BJ (cell line): ENCODE data around the gene SMO. TPM values are rescaled to one million over a fixed set of nuclear protein-coding genes. Genes with fewer than 3 reads are reported as not detected.

Experiments
- CTCF ChIA-PET: fragments of 350-600 bp; formaldehyde crosslinking; extraction: SDS; loops from one replicate; lab custom pipeline; 2021; ENCODE audit warnings: antibody characterized with exemption, inconsistent platforms; lab: Yijun Ruan, JAX
- POLR2A ChIA-PET: fragments of 300-600 bp; sonication (Branson Sonifier 250); formaldehyde crosslinking; extraction: SDS; loops from one replicate; lab custom pipeline; 2021; ENCODE audit warnings: antibody characterized with exemption; lab: Charles Lee
- DNase-seq: peaks from one replicate; pipeline ENCODE4 v3.0.0-alpha.2; 2011; ENCODE audit warnings: low read depth
- H3K27me3 ChIP-seq: 2 replicates; pipeline ENCODE4 v1.6.0; 2011; ENCODE audit warnings: low read length; ENCODE audit not compliant: control insufficient read depth, insufficient read depth
- H3K36me3 ChIP-seq: 2 replicates; pipeline ENCODE4 v1.5.1; 2011; ENCODE audit warnings: low read length; ENCODE audit not compliant: control insufficient read depth, insufficient read depth
- H3K4me3 ChIP-seq: 2 replicates; pipeline ENCODE4 v1.5.1; 2011; ENCODE audit warnings: low read depth, mild to moderate bottlenecking, control low read depth, low read length
- polyA minus RNA-seq: library from RNA; depleted of rRNA, polyadenylated mRNA; stranded (reverse); fragments of >200 nt; gene quantifications from 2 replicates; pipeline ENCODE4 v1.2.3, GENCODE V29; 2011; rRNA and poly(A)+ RNA removed
- polyA plus RNA-seq: library from polyadenylated mRNA; depleted of rRNA; stranded (reverse); fragments of >200 nt; gene quantifications from 2 replicates; pipeline ENCODE4 v1.2.3, GENCODE V29; 2011; rRNA removed
- TF ChIP-seq, protein P1 (sequence below): IDR thresholded peaks from 2 replicates; pipeline ENCODE4 v1.5.1; 2011; ENCODE audit warnings: low read depth, mild to moderate bottlenecking, control low read depth, inconsistent platforms, low read length, moderate library complexity; ENCODE audit not compliant: insufficient read depth

The SMO gene
- polyA plus RNA-seq (7.6 and 10.8 TPM in 2 replicates), polyA minus RNA-seq (11.5 and 21.1 TPM in 2 replicates)

DNA sequence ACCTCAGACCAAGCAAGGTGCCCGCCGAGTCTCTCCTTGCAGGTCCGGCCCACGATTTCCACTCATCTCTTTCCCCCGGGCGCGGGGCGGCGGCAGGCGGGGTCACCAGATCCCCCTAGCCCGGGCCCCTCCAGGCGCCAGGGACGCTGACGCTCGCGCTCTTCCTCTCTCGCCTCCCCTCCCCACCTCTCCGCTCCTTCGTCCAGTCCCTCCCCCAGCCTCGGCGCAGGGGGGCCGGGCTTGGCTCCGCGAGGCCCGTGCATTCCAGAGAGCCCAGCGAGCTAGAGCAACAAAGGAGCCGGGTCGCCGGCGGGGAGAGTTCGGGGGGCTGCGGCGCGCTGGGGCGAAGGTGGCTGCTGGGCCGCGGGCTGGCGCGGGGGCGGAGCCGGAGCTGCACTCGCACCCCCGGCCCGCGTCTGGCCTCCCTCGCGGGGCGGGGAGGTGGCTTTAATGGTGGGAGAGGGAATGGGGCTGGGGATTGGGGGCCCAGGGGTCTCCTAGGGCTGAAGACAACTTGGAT is at the start of gene SMO:
Gene SMO (plus strand): TSS at position 262 of the 520 bp plus-strand sequence. CDS start 519 bp downstream, outside the sequence.
- TF ChIP-seq, protein P1, sequence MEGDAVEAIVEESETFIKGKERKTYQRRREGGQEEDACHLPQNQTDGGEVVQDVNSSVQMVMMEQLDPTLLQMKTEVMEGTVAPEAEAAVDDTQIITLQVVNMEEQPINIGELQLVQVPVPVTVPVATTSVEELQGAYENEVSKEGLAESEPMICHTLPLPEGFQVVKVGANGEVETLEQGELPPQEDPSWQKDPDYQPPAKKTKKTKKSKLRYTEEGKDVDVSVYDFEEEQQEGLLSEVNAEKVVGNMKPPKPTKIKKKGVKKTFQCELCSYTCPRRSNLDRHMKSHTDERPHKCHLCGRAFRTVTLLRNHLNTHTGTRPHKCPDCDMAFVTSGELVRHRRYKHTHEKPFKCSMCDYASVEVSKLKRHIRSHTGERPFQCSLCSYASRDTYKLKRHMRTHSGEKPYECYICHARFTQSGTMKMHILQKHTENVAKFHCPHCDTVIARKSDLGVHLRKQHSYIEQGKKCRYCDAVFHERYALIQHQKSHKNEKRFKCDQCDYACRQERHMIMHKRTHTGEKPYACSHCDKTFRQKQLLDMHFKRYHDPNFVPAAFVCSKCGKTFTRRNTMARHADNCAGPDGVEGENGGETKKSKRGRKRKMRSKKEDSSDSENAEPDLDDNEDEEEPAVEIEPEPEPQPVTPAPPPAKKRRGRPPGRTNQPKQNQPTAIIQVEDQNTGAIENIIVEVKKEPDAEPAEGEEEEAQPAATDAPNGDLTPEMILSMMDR: no peak
- CTCF ChIA-PET: interaction anchor here (1.1 to 2.2 kb wide), 4 partner anchors 22 to 96 kb away, joined by 3 to 11 read pairs (median 8); no protein-coding TSS in a partner anchor
- POLR2A ChIA-PET: interaction anchor here (0.5 to 0.6 kb wide), 2 partner anchors 11 to 23 kb away, joined by 3 to 29 read pairs; no protein-coding TSS in a partner anchor
- no peaks in the 10 kb centered on the region for H3K36me3 ChIP-seq
- H3K27me3 ChIP-seq: peaks cover 2% of the 10 kb centered on the region; the same call in 1 of the 2 replicates
- H3K4me3 ChIP-seq: peak within 1 kb of the TSS; percentile 61
- DNase-seq: no peak

GRCh38 chr7:129143724-129144094 is 44.7 kb upstream of the SMO start:
- peaks cover 37% of the 10 kb centered on the region for H3K27me3 ChIP-seq
- no peak for DNase-seq
- no peaks in the 10 kb centered on the region for H3K36me3 ChIP-seq
- no peak overlapping the region for H3K4me3 ChIP-seq
- ChIA-PET POLR2A (no interaction called here), CTCF (interaction anchor here (0.6 to 1.2 kb wide), 2 partner anchors 10 to 20 kb away, joined by 3 read pairs; no protein-coding TSS in a partner anchor)
- TF ChIP-seq, protein P1: no peak

DNA sequence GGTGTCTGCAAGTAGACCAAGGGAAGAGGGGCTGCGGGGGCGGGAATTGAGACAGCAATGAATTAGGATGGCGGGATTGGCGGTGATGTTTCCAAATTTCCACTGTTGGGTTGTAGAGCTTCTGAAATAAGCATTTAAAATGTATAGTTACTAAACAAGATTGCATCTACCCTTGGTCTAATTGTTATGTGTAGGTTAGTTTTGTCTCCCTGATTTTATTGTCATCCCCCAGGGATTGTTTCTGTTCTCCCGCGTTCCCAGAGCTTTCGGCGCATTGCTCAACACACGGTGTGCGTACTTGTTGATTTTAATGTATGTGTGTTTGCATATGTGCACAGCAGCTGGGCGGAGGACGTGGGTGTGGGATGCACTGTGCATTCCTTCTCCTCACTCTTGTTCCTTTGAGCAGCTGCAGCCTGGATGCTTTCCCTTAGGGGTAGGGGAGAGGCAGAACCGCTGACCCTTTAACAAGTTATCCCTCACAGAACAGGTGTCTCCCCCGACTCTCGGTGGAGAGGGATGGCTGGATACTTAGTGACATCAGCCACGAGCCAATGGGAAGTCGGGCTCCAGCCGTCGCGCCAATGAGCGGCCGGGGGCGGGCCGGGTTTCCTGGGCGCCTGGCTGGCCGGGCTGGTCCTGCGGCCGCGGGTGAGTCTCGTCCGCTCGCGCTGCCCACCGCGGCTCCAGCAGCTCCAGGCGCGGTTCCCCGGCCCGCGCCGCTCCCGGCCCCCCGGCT is 44.2 kb upstream of the SMO start, which contains the start of gene TSPAN33:
Gene TSPAN33 (plus strand): TSS at position 613 of the 739 bp plus-strand sequence. CDS start 274 bp downstream, outside the sequence.
- ChIA-PET CTCF (interaction anchor here (1.2 kb wide), 1 partner anchor 19 kb away, joined by 3 read pairs; no protein-coding TSS in a partner anchor), POLR2A (no interaction called here)
- Histone ChIP-seq H3K4me3 (peak within 1 kb of the TSS; percentile 22), H3K36me3 (no peaks in the 10 kb centered on the region), H3K27me3 (peaks cover 39% of the 10 kb centered on the region)
- TF ChIP-seq, protein P1: no peak
- DNase-seq: peak; percentile 17

GRCh38 chr7:129144834-129145668 is 43.4 kb upstream of the SMO start:
- POLR2A ChIA-PET: no interaction called here
- Histone ChIP-seq H3K27me3 (peaks cover 42% of the 10 kb centered on the region), H3K4me3 (peak overlapping the region; percentile 22), H3K36me3 (no peaks in the 10 kb centered on the region)
- TF ChIP-seq, protein P1: peak; percentile 22; the same call in 1 of the 2 replicates
- no peak for DNase-seq
- CTCF ChIA-PET: interaction anchor here (1.1 to 1.4 kb wide), 3 partner anchors 18 to 24 kb away, joined by 3 to 4 read pairs (median 3); no protein-coding TSS in a partner anchor
